ENCODE measurements around the gene TMEM121.

TMEM121 gene

GRCh38 chr14:105498430-105499255 is 27.7 kb upstream of the TMEM121 start:
- TF ChIP-seq NFIC (IDR thresholded peaks at IDR 0.05) (no peak), USF1 (IDR thresholded peaks at IDR 0.05) (no peak), EGR1 (IDR thresholded peaks at IDR 0.05) (no peak), EP300 (IDR thresholded peaks at IDR 0.05; ENCODE audit: borderline replicate concordance) (no peak), TCF12 (IDR thresholded peaks at IDR 0.05; ENCODE audit: low read depth) (no peak), CREB1 (IDR thresholded peaks at IDR 0.05; ENCODE audit: low read depth) (no peak), TEAD4 (IDR thresholded peaks at IDR 0.05) (no peak), REST (IDR thresholded peaks at IDR 0.05; ENCODE audit: low read depth) (no peak), YY1 (IDR thresholded peaks at IDR 0.05; ENCODE audit: low read depth) (no peak), ZBTB7A (IDR thresholded peaks at IDR 0.05; ENCODE audit: low read depth) (no peak)

- no peak for TF ChIP-seq RAD21 (IDR thresholded peaks at IDR 0.05; ENCODE audit: low read depth)
These were observed 26.9 kb upstream of the TMEM121 start for GRCh38 chr14:105499256-105500035.

- TF ChIP-seq USF1 (IDR thresholded peaks at IDR 0.05) (no peak), MAX (IDR thresholded peaks at IDR 0.05) (no peak), CEBPB (IDR thresholded peaks at IDR 0.05) (no peak), RAD21 (IDR thresholded peaks at IDR 0.05; ENCODE audit: low read depth) (no peak), REST (IDR thresholded peaks at IDR 0.05; ENCODE audit: low read depth) (no peak), FOXM1 (IDR thresholded peaks at IDR 0.05; ENCODE audit: borderline replicate concordance, low read depth) (no peak), TEAD4 (IDR thresholded peaks at IDR 0.05) (no peak), TCF12 (IDR thresholded peaks at IDR 0.05; ENCODE audit: low read depth) (no peak), YY1 (IDR thresholded peaks at IDR 0.05; ENCODE audit: low read depth) (no peak), ZBTB7A (IDR thresholded peaks at IDR 0.05; ENCODE audit: low read depth) (no peak), TAF1 (IDR thresholded peaks at IDR 0.05; ENCODE audit: low read depth) (no peak), EGR1 (IDR thresholded peaks at IDR 0.05) (no peak), CREB1 (IDR thresholded peaks at IDR 0.05; ENCODE audit: low read depth) (no peak), NFIC (IDR thresholded peaks at IDR 0.05) (no peak), EP300 (IDR thresholded peaks at IDR 0.05; ENCODE audit: borderline replicate concordance) (no peak)
These were observed 26.2 kb upstream of the TMEM121 start for GRCh38 chr14:105500036-105500725.

- TF ChIP-seq REST (IDR thresholded peaks at IDR 0.05; ENCODE audit: low read depth) (no peak), RAD21 (IDR thresholded peaks at IDR 0.05; ENCODE audit: low read depth) (no peak), CEBPB (IDR thresholded peaks at IDR 0.05) (no peak), USF1 (IDR thresholded peaks at IDR 0.05) (no peak), FOXM1 (IDR thresholded peaks at IDR 0.05; ENCODE audit: borderline replicate concordance, low read depth) (no peak), ZBTB7A (IDR thresholded peaks at IDR 0.05; ENCODE audit: low read depth) (no peak), MAX (IDR thresholded peaks at IDR 0.05) (no peak), TEAD4 (IDR thresholded peaks at IDR 0.05) (no peak), NFIC (IDR thresholded peaks at IDR 0.05) (no peak), EP300 (IDR thresholded peaks at IDR 0.05; ENCODE audit: borderline replicate concordance) (no peak)
These were observed 25.7 kb upstream of the TMEM121 start for GRCh38 chr14:105500726-105501101.

Data from Ishikawa (cell line).